SK-N-SH (cell line): ENCODE data around the gene TBC1D10B. TPM values are rescaled to one million over a fixed set of nuclear protein-coding genes. Genes with fewer than 3 reads are reported as not detected.
"Not testable (repeated sequence)": the region's sequence is repeated elsewhere in the genome, so short reads cannot be mapped to it uniquely, and the experiment has no call there.

Source experiments
- CTCF ChIA-PET: fragments of 300-600, 350-600 bp; formaldehyde crosslinking; extraction: SDS; loops from one replicate; lab custom pipeline; 2021; lab: Yijun Ruan, JAX
- POLR2A ChIA-PET: fragments of 350-600 bp; sonication (Branson Sonifier 250); formaldehyde crosslinking; extraction: SDS; loops from one replicate; lab custom pipeline; 2020; ENCODE audit warnings: antibody characterized with exemption, inconsistent platforms; lab: Yijun Ruan, JAX
- DNase-seq: peaks from one replicate; pipeline ENCODE4 v3.0.0; 2012
- H2AFZ ChIP-seq: fragments of 200-600 bp; sonication (generic); 2 replicates; pipeline ENCODE4 v1.8.1; 2016; ENCODE audit warnings: antibody characterized with exemption, mild to moderate bottlenecking, low read depth
- H3F3A ChIP-seq: fragments of 200-600 bp; sonication (generic); replicated peaks from 2 replicates; pipeline ENCODE3; 2016; ENCODE audit warnings: antibody characterized with exemption, mild to moderate bottlenecking; ENCODE audit not compliant: insufficient read depth
- H3K27ac ChIP-seq, 2 experiments: fragments of 200-500 bp in 1 of 2; fragments of 200-600 bp in 1 of 2; sonication (Bioruptor generic) in 1 of 2; sonication (generic), shearing (Covaris generic) in 1 of 2; 2 replicates each; pipeline versions ENCODE4 v1.5.1 to v1.6.1; 2014 to 2016; ENCODE audit warnings: low read depth in 2 of 2, inconsistent platforms in 1 of 2, low read length in 1 of 2, mild to moderate bottlenecking in 1 of 2, mixed read lengths in 1 of 2
- H3K27me3 ChIP-seq: fragments of 200-600 bp; sonication (generic), shearing (Covaris generic); 2 replicates; pipeline ENCODE4 v1.6.1; 2016; ENCODE audit warnings: mixed run types; ENCODE audit not compliant: insufficient read depth
- H3K36me3 ChIP-seq, 2 experiments: fragments of 200-500 bp in 1 of 2; fragments of 200-600 bp in 1 of 2; sonication (Bioruptor generic) in 1 of 2; sonication (generic) in 1 of 2; replicated peaks in 1 of 2; 2 replicates each; pipeline versions ENCODE3 to v1.5.1; 2014 to 2016; ENCODE audit warnings: low read length in 1 of 2, mild to moderate bottlenecking in 1 of 2; ENCODE audit not compliant: insufficient read depth in 2 of 2, control insufficient read depth in 1 of 2
- H3K4me1 ChIP-seq, 2 experiments: fragments of 200-500 bp in 1 of 2; fragments of 200-600 bp in 1 of 2; sonication (Bioruptor generic) in 1 of 2; sonication (generic), shearing (Covaris generic) in 1 of 2; 2 replicates each; pipeline versions ENCODE4 v1.5.1 to v1.6.1; 2014 to 2016; ENCODE audit warnings: low read depth in 1 of 2, low read length in 1 of 2, mixed run types in 1 of 2; ENCODE audit not compliant: insufficient read depth in 2 of 2, control insufficient read depth in 1 of 2
- H3K4me2 ChIP-seq: fragments of 200-600 bp; sonication (generic), shearing (Covaris generic); 2 replicates; pipeline ENCODE4 v1.6.1; 2017; ENCODE audit warnings: mixed run types
- H3K4me3 ChIP-seq, 2 experiments: fragments of 200-500 bp in 1 of 2; fragments of 200-600 bp in 1 of 2; sonication (Bioruptor generic) in 1 of 2; sonication (generic), shearing (Covaris generic) in 1 of 2; 2 replicates each; pipeline versions ENCODE4 v1.5.1 to v1.8.1; 2014 to 2016; ENCODE audit warnings: low read depth in 2 of 2, inconsistent platforms in 1 of 2, low read length in 1 of 2, mild to moderate bottlenecking in 1 of 2, mixed read lengths in 1 of 2, moderate library complexity in 1 of 2
- H3K79me2 ChIP-seq: fragments of 200-600 bp; sonication (generic); 2 replicates; pipeline ENCODE4 v1.8.1; 2017; ENCODE audit warnings: mild to moderate bottlenecking; ENCODE audit not compliant: insufficient read depth
- H3K9ac ChIP-seq: fragments of 200-600 bp; sonication (generic); 2 replicates; pipeline ENCODE4 v1.6.1; 2017; ENCODE audit warnings: mixed run types
- H3K9me2 ChIP-seq: fragments of 200-600 bp; sonication (generic); 2 replicates; pipeline ENCODE4 v1.6.1; 2017; ENCODE audit warnings: mixed run types
- H3K9me3 ChIP-seq: fragments of 200-600 bp; sonication (generic); 2 replicates; pipeline ENCODE4 v1.6.1; 2017; ENCODE audit warnings: mixed run types, mild to moderate bottlenecking, moderate library complexity
- H4K20me1 ChIP-seq: fragments of 200-600 bp; sonication (generic); 2 replicates; pipeline ENCODE4 v1.6.1; 2017; ENCODE audit warnings: mild to moderate bottlenecking, mixed run types; ENCODE audit not compliant: insufficient read depth
- WGBS: methylation state at CpG from one replicate; pipeline ENCODE4 v1.1.6; 2017; ENCODE audit warnings: low lambda C conversion rate; 5-methylcytosine and 5-hydroxymethylcytosine counted together
- polyA plus RNA-seq, 3 experiments: library from polyadenylated mRNA; depleted of rRNA; stranded (reverse); fragments of >200 nt; gene quantifications; 2 replicates each; pipeline ENCODE4 v1.2.3, GENCODE V29; 2012
- small RNA-seq, 7 experiments: library from RNA; depleted of rRNA; stranded (forward); fragments of <200 nt; gene quantifications; one replicate each; pipeline ENCODE3, GENCODE V24; 2012

The TBC1D10B gene
- polyA plus RNA-seq, 1 of the 3 experiments (the other 2 are of a cell fraction), result 20.5 TPM

GRCh38 chr16:30310937-30311336, 59.4 kb downstream of the TBC1D10B start:
- H3K4me2 ChIP-seq, H3K27me3 ChIP-seq, H3K36me3 ChIP-seq, H2AFZ ChIP-seq, POLR2A ChIA-PET, H3K9me3 ChIP-seq, H3K9me2 ChIP-seq, H3K4me1 ChIP-seq, H3K27ac ChIP-seq, H3K9ac ChIP-seq, H3F3A ChIP-seq, DNase-seq, CTCF ChIA-PET, H3K4me3 ChIP-seq: not testable (repeated sequence)
- 100% methylated on average over 1 of the region's 4 CpGs for WGBS
- Histone ChIP-seq H3K79me2 (peaks cover 33% of the 10 kb centered on the region; the same call in 1 of the 2 replicates), H4K20me1 (peaks cover 16% of the 10 kb centered on the region; the same call in 1 of the 2 replicates)

GRCh38 chr16:30309255-30309654, 61.0 kb downstream of the TBC1D10B start:
- H3K27me3 ChIP-seq, H3K9me3 ChIP-seq, H3K4me3 ChIP-seq, H2AFZ ChIP-seq, H3K4me1 ChIP-seq, H3K36me3 ChIP-seq, H3K9me2 ChIP-seq, POLR2A ChIA-PET, H3K9ac ChIP-seq, CTCF ChIA-PET, DNase-seq, H3F3A ChIP-seq, H3K4me2 ChIP-seq, H3K27ac ChIP-seq: not testable (repeated sequence)
- H4K20me1 ChIP-seq, result peaks cover 16% of the 10 kb centered on the region; the same call in 1 of the 2 replicates
- H3K79me2 ChIP-seq, result peaks cover 21% of the 10 kb centered on the region; the same call in 1 of the 2 replicates
- 98% methylated on average over 5 of the region's 5 CpGs for WGBS

Small RNAs within 50 kb of the gene (small RNA-seq; reads per million reads assigned to genes)
- gene RF00406, result 0 to 23.0 (median 0) reads per million in 7 experiments

Other genes with a start within 250 kb of the TBC1D10B start
- gene MAPK3, start 247.3 kb downstream of the TBC1D10B start, polyA plus RNA-seq (2012; rRNA removed), result 65.6 and 67.3 TPM in 2 replicates
- gene CORO1A, start 186.9 kb downstream of the TBC1D10B start, polyA plus RNA-seq (2012; rRNA removed), result 13.0 and 13.5 TPM in 2 replicates
- gene BOLA2B, start 176.8 kb downstream of the TBC1D10B start, polyA plus RNA-seq (2012; rRNA removed), result 660 and 726 TPM in 2 replicates
- gene SLX1A, start 176.6 kb downstream of the TBC1D10B start, polyA plus RNA-seq (2012; rRNA removed), result 45.0 and 68.8 TPM in 2 replicates
- 20.4 and 24.1 TPM in 2 replicates for gene SULT1A3, start 171.2 kb downstream of the TBC1D10B start, polyA plus RNA-seq (2012; rRNA removed)
- gene NPIPB13, start 122.0 kb downstream of the TBC1D10B start, polyA plus RNA-seq (2012; rRNA removed), result 1.9 and 5.3 TPM in 2 replicates
- gene CD2BP2, start 15.2 kb downstream of the TBC1D10B start, polyA plus RNA-seq (2012; rRNA removed), result 80.8 and 85.3 TPM in 2 replicates
- gene MYL11, start 4.3 kb upstream of the TBC1D10B start, polyA plus RNA-seq (2012; rRNA removed), result 0.23 TPM in 1 of 2 replicates, not detected in the other
- gene SEPTIN1, start 12.1 kb upstream of the TBC1D10B start, polyA plus RNA-seq (2012; rRNA removed), result 0.13 and 0.25 TPM in 2 replicates
- 7.9 and 8.8 TPM in 2 replicates for gene ZNF48, start 24.9 kb upstream of the TBC1D10B start, polyA plus RNA-seq (2012; rRNA removed)
- gene ZNF771, start 37.1 kb upstream of the TBC1D10B start, polyA plus RNA-seq (2012; rRNA removed), result 20.4 and 21.7 TPM in 2 replicates
- 78.9 and 79.2 TPM in 2 replicates for gene DCTPP1, start 59.5 kb upstream of the TBC1D10B start, polyA plus RNA-seq (2012; rRNA removed)
- gene SEPHS2, start 75.4 kb upstream of the TBC1D10B start, polyA plus RNA-seq (2012; rRNA removed), result 30.8 and 36.3 TPM in 2 replicates
- 0.12 and 0.28 TPM in 2 replicates for gene ITGAL, start 102.2 kb upstream of the TBC1D10B start, polyA plus RNA-seq (2012; rRNA removed)
- 26.0 and 26.5 TPM in 2 replicates for gene ZNF768, start 156.1 kb upstream of the TBC1D10B start, polyA plus RNA-seq (2012; rRNA removed)
- 5.6 and 5.8 TPM in 2 replicates for gene ZNF747, start 164.4 kb upstream of the TBC1D10B start, polyA plus RNA-seq (2012; rRNA removed)
- 2.8 and 3.4 TPM in 2 replicates for gene ZNF764, start 187.9 kb upstream of the TBC1D10B start, polyA plus RNA-seq (2012; rRNA removed)
- gene ZNF688, start 201.2 kb upstream of the TBC1D10B start, polyA plus RNA-seq (2012; rRNA removed), result 9.1 and 13.4 TPM in 2 replicates
- 8.8 and 10.6 TPM in 2 replicates for gene ZNF785, start 215.2 kb upstream of the TBC1D10B start, polyA plus RNA-seq (2012; rRNA removed)
- 2.9 and 3.4 TPM in 2 replicates for gene ZNF689, start 239.9 kb upstream of the TBC1D10B start, polyA plus RNA-seq (2012; rRNA removed)